ENCODE data around the gene SNX24.

SNX24 gene

DNA sequence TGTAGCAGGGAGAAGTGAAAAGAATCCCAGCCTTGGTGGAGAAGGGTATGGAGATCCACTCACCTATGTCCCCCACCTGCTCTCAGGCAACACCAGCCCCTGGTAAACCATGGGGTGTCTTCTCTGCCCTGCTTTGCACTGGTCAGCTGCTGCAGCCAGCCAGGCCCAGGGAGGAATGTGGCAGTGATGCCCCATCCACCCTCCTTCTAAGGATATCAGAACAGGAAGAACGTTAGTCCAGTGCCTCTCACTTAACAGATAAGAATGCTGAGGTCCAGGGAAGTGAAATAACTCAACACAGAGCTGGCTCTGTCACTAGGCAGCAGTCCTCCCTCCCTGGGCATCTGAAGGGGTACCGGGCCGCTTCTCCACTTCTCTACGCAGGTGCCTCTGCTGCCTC, 200.8 kb downstream of the SNX24 start:
- no peak for DNase-seq (ENCODE audit: low read depth)
- H3K4me3 ChIP-seq (ENCODE audit: low read depth, low read length), result no peak overlapping the region

DNA sequence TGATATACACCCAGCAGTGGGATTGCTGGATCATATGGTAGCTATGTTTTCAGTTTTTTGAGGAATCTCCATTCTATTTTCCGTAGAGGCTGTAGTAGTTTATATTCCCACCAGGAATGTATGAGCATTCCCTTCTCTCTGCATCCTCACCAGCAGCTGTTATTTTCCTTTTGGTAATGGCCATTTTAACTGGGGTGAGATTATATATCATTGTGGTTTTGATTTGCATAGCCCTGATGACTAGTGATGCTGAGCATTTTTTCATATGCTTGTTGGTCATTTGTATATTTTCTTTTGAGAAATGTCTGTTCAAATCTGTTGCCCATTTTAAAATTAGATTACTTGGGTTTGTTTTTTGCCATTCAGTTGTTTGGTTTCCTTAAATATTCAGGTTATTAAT, 202.3 kb downstream of the SNX24 start:
- no peak overlapping the region for H3K4me3 ChIP-seq (ENCODE audit: low read depth, low read length)
- DNase-seq (ENCODE audit: low read depth), result no peak

DNA sequence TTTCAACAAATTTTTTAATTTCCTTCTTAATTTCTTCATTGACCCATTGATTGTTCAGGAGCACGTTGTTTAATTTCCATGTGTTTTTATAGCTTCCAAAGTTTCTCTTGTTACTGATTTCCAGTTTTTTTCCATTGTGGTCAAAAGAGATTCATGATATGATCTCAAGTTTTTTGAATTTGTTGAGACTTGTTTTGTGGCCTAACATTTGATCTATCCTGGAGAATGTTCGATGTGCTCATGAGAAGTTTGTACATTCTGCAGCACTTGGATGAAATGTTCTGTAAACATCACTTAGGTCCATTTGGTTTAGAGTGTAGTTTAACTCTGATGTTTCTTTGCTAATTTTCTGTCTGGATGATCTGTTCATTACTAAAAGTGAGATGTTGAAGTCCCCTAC, 205.8 kb downstream of the SNX24 start:
- DNase-seq (ENCODE audit: low read depth), result no peak

More for the DNA sequence above, 205.8 kb downstream of the SNX24 start:
- no peak overlapping the region for H3K4me3 ChIP-seq (ENCODE audit: low read depth, low read length)

Data from skeletal muscle cell (primary cell).